ENCODE measurements around the gene PMEPA1.

The PMEPA1 gene

GRCh38 chr20:57667924-57668782 lies 41.7 kb downstream of the PMEPA1 start:
- H3K27ac ChIP-seq = peak overlapping the region in 1 of 21 experiments; percentile 17
- H3K4me3 ChIP-seq = no peak overlapping the region

- H3K27ac ChIP-seq = no peak overlapping the region
- H3K4me3 ChIP-seq = no peak overlapping the region
Observed at GRCh38 chr20:57667388-57667787, 42.4 kb downstream of the PMEPA1 start.

- Histone ChIP-seq H3K27ac (no peak overlapping the region), H3K4me3 (no peak overlapping the region)
Observed at GRCh38 chr20:57666834-57667157, 43.0 kb downstream of the PMEPA1 start.

GRCh38 chr20:57666106-57666833 lies 43.5 kb downstream of the PMEPA1 start:
- H3K27ac ChIP-seq = no peak overlapping the region
- no peak overlapping the region for H3K4me3 ChIP-seq

- H3K27ac ChIP-seq = no peak overlapping the region
- H3K4me3 ChIP-seq = no peak overlapping the region
Observed at GRCh38 chr20:57665589-57665971, 44.2 kb downstream of the PMEPA1 start.

GRCh38 chr20:57664924-57665588 lies 44.8 kb downstream of the PMEPA1 start:
- H3K4me3 ChIP-seq = no peak overlapping the region

GRCh38 chr20:57664476-57664875 lies 45.3 kb downstream of the PMEPA1 start:
- no peak overlapping the region for H3K4me3 ChIP-seq
- H3K27ac ChIP-seq = no peak overlapping the region

More at GRCh38 chr20:57664924-57665588, 44.8 kb downstream of the PMEPA1 start:
- no peak overlapping the region for H3K27ac ChIP-seq

GRCh38 chr20:57663681-57664451 lies 45.9 kb downstream of the PMEPA1 start:
- Histone ChIP-seq H3K4me3 (no peak overlapping the region), H3K27ac (no peak overlapping the region)

GRCh38 chr20:57663241-57663640 lies 46.6 kb downstream of the PMEPA1 start:
- H3K27ac ChIP-seq = no peak overlapping the region

GRCh38 chr20:57662456-57663240 lies 47.2 kb downstream of the PMEPA1 start:
- Histone ChIP-seq H3K4me3 (no peak overlapping the region), H3K27ac (no peak overlapping the region)

More at GRCh38 chr20:57663241-57663640, 46.6 kb downstream of the PMEPA1 start:
- no peak overlapping the region for H3K4me3 ChIP-seq

- H3K27ac ChIP-seq = no peak overlapping the region
- H3K4me3 ChIP-seq = no peak overlapping the region
Observed at GRCh38 chr20:57661746-57662455, 47.9 kb downstream of the PMEPA1 start.

- peak overlapping the region in 1 of 21 experiments; percentile 66 for H3K27ac ChIP-seq
- H3K4me3 ChIP-seq = no peak overlapping the region
Observed at GRCh38 chr20:57660922-57661745, 48.7 kb downstream of the PMEPA1 start.

GRCh38 chr20:57660181-57660921 lies 49.5 kb downstream of the PMEPA1 start:
- Histone ChIP-seq H3K4me3 (no peak overlapping the region), H3K27ac (no peak overlapping the region)

GRCh38 chr20:57659517-57660180 lies 50.2 kb downstream of the PMEPA1 start:
- H3K4me3 ChIP-seq = no peak overlapping the region
- no peak overlapping the region for H3K27ac ChIP-seq

- no peak overlapping the region for H3K27ac ChIP-seq
Observed at GRCh38 chr20:57658833-57659516, 50.8 kb downstream of the PMEPA1 start.

GRCh38 chr20:57658447-57658832 lies 51.4 kb downstream of the PMEPA1 start:
- no peak overlapping the region for H3K27ac ChIP-seq
- no peak overlapping the region for H3K4me3 ChIP-seq

More at GRCh38 chr20:57658833-57659516, 50.8 kb downstream of the PMEPA1 start:
- no peak overlapping the region for H3K4me3 ChIP-seq
